Stimulated activated CD4-positive, alpha-beta T cell treated with anti-CD3 and anti-CD28 coated beads, TNF-alpha, amount 100 ng/mL, for 48 hours (primary cell): ENCODE results near the gene EFS.
"Not testable (repeated sequence)": the region's sequence is repeated elsewhere in the genome, so short reads cannot be mapped to it uniquely, and the experiment has no call there.

ENCODE experiments used
- DNase-seq, 3 donors: peaks; one replicate each; pipeline ENCODE4 v3.0.0-alpha.2; 2020; ENCODE audit warnings: low read depth in 3 of 3

EFS gene, protein sequence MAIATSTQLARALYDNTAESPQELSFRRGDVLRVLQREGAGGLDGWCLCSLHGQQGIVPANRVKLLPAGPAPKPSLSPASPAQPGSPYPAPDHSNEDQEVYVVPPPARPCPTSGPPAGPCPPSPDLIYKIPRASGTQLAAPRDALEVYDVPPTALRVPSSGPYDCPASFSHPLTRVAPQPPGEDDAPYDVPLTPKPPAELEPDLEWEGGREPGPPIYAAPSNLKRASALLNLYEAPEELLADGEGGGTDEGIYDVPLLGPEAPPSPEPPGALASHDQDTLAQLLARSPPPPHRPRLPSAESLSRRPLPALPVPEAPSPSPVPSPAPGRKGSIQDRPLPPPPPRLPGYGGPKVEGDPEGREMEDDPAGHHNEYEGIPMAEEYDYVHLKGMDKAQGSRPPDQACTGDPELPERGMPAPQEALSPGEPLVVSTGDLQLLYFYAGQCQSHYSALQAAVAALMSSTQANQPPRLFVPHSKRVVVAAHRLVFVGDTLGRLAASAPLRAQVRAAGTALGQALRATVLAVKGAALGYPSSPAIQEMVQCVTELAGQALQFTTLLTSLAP

DNA sequence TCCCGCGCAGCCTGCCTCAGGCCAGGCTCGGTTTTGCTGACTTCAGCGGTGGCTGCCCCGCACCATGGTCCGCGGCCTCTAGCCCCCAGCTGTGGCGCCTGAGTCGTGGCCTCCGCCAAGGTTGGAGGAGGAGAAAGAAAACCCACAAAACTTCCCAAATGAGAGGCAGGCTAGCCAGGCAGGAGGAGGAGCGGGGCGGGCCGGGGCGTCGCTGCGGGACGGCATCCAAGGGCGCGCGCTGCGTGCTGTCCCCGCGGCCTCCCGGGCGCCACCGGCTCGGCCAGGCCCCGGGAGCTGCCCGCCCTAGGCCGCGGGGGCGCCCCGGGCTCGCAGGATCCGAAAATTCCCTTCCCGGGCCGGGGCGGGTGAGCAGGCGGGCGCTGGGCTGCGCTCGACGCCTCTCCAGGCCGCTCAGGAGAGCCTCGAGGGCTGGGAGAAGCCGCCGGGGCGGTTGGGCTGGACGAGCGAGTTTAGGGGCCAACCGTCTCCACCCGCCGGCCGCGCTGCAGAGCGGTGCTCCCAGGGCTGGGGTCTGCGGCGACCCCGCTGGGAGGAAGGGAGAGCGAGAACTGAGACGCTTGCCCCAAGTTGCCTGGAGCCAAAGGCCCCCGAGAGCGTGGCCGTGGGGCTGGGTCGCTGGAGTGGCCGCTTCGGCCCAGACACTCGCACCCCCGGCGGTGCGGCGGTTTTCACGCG is at the start of gene EFS:
EFS (minus strand) TSS at position 137 of the 696 bp plus-strand sequence. CDS start 147 bp downstream, outside the sequence.
- DNase-seq, result no peak

DNA sequence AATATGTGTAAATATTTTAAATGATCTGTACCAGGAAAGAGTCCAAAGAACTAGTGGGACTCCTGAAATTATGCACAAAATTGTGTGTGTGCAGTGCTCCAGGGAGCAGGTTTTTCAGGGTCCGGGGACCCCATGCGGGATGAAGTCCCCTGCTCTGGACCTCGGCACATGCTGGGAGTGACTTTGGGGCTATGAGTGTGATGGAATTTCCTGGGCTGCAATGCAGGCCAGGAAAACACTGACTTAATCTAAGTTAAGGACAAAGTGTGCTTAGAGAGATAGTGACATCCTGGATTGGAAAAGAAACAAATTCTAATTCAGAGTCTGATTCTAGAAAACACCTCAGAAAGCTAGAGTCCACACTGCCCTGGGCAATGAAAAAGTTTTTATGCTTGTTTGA is 49.3 kb upstream of the EFS start:
- DNase-seq, result no peak

DNA sequence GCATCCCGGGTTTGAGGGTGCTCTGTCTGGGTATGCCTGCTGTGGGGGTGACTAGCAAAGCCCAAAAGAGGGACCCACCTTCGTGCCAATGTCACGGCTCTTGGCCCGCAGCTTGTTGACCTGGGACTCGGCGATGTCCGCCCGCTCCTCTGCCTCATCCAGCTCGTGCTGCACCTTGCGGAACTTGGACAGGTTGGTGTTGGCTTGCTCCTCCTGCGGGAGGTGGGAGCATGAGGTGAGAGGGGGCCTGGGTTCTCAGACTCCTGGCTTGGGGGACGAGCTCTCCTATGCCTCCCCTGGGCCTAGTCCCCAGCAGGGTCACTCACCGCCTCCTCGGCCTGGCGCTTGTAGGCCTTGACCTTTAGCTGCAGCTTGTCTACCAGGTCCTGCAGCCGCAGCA is 48.7 kb upstream of the EFS start:
- DNase-seq, result no peak

DNA sequence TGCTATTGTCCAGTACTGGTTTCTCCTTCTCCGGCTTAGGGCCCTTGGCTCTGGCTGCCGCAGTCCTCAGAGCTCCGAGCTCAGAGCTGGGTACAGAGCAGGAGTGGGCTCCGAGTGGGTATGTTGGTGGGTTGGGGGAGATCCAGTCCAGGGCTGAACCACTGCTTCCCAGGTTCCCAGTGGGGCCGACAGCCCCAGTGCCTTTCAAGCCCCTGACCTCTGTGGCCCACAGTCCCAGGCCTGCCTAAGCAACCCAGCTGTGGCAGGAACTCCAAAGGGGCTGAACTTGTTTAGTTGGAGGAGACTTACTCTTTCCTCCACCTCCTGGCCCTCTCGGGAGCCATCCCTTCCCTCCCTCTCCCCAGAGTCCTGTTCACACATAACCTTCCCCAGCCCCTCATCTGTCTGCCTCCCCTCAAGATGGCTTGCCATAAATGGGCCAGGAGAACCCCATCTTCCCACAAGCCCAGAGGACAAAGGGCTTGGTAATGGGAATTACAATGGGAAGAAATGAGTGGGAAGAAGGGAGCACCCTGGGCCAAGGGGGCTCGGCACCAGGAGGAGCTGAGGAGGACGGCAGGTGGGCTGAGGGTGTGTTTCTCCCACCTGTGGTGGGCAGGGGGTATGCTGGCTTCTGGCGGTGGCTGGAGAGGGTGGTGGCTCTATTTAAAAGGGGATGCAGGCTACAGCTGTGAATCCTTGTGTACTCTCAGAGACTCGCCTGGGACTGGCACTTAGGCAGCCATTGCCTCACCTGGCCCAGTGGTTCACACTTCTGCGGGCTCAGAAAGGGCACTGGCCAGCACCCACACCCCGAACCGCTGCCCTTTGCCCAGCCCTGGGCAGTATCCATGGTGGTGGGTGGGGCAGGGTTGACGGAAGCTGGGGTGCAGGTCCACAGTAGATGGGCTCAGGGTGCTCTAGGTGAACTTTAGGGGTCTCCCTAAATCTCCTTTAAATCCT is 46.9 kb upstream of the EFS start:
- DNase-seq, result no peak

DNA sequence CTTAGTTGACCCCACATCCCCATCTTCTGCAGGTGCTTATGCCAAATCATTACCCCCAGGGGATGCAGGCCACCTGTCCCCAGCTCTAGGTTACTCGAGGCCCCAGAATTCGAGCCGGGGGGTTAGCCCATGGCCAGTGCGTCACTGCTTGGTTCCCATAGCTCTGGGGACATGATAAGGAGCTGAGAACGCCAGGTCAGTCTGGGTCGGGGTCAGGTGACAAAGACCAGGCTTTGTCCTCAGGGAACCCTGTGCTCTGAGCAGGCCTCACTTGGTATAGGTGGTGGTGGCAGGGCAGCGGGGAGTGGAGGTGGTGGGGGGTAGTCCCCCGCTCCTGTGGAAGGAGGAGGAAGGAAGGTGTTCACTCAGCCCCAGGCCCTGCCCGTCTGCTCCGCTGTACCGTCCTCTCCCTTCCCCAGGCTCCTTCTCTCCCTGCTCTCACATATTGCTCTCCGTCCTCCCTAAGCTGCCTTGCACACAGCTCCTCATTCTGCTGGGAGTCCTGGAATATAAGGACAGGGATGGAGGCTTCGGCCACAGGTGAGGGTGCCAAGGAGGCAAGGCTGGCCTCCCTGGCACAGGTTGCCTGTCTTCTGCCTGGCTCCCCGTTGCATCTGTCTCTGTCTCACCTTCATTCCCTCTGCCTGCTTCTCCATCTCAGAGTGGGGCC is 45.1 kb upstream of the EFS start:
- DNase-seq, result no peak

DNA sequence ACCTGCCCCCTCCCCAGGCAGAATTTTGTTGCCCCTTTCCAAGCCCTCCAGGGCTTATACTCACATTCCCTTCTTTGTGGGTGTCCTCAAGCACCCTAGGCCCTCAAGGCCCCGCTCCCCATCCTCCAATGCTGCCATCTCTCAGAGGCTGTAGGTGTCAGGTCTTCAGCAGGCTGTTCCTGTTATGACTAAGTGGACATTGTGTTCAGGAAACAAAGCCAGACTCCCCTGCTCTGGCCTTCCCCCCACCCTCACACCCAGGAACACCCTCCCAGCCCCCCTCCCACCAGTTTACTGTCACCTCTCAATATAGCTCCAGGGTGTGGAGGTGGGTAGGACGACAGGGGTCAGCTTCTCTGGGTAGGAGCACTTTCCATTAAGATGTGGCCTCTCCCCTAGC is 44.5 kb upstream of the EFS start:
- DNase-seq, result no peak

DNA sequence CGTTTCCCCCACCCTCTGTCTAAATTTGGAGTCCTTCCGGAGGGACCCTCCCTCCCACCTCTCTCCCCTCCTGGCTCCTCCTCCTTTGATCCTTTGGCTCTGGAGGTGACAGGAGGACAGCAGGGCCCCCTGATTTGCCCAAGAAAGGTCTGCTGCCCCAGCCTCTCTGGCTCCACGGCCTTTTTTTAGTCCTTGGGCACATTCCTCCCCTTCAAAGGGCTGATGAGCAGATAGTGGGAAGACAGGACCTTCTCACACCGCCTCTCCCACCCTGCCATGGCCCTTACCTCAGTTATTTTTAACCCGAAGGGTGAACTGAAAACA is 43.3 kb upstream of the EFS start:
- no peak for DNase-seq

DNA sequence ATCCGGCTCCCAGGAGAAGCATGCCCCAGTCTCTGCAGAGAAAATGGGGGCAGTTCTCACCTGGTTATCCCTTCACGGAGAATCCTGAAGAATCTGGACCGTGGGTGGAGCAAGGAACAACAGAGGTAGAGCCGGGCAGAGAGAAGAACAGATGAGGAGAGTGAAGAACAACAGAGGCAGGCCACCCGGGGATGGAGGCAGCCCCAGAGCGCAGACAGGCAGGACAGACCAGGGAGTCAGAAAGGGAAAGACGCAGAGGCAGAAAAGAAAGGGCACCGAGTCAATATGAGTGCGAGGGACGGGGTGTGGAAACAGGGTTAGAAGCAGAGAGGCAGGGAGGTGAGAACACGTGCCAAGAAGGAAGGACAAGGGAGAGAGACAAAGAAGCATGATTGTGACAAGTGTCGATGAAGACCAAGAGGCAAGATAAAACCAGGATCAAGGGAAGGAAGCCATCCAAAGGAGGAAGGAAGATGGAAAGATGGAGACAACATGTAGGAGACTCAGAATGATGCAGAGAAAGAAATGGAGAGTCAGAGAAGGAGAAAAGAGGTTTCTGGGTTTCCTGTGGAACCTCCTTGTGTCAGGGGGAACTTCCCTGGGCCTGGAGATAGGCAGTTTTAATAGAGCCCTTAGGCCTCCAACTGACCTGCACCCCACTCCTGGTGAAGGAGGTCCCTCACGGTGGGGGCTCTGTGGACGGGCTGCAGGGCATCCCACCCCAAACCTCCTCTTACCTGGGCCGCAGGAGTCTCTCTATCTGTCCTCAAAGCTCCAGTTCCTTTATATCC is 42.7 kb upstream of the EFS start, which contains the start of gene MYH6:
MYH6 (minus strand) TSS at position 758 of the 791 bp plus-strand sequence. CDS start 1,050 bp downstream, outside the sequence.
- no peak for DNase-seq

DNA sequence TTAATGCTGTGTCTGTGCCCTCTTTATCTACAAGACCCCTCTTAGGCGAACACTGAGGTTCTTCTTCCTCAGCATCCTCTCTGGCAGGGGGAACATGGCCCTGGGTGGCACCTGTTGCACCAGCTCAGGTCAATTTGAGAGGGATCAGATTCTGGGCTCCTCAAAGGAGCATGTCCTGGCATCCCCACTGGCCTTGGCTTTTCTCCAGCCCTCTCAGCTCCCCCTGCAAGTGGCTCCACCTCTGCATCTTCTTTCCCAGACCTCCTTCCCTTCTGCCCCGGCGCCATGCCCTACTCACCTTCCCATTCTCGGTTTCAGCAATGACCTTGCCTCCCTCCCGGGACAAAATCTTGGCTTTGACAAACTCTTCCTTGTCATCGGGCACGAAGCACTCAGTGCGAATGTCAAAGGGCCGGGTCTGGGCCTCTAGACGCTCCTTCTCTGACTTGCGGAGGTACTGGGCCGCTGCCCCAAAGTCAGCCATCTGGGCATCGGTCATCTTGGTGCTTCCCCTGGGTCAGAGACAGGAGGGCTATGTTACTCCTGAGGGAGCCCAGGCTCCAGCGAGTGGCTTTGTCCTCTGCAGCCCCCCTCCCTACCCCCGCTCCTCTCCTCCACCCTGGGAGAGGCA is 41.9 kb upstream of the EFS start:
- no peak for DNase-seq

DNA sequence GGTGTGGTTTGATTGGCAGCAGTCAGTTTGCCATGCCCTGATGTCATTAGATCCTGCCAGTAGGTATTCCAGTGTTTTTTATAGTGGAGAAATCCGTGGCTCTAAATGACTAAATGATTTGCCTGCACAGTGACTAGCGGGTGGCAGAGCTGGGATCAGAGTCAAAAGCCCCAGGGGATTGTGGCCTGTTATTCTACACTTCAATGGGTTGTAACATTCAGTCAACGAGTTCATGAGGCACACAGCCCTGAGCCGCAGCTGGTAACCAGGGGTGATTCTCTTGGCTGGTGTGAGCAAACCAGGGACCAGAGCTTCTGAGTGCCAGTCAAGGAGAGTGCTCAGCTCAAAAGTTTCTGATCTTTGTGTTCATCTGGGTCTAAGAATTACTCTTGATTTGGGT is 41.3 kb upstream of the EFS start:
- DNase-seq, result no peak

DNA sequence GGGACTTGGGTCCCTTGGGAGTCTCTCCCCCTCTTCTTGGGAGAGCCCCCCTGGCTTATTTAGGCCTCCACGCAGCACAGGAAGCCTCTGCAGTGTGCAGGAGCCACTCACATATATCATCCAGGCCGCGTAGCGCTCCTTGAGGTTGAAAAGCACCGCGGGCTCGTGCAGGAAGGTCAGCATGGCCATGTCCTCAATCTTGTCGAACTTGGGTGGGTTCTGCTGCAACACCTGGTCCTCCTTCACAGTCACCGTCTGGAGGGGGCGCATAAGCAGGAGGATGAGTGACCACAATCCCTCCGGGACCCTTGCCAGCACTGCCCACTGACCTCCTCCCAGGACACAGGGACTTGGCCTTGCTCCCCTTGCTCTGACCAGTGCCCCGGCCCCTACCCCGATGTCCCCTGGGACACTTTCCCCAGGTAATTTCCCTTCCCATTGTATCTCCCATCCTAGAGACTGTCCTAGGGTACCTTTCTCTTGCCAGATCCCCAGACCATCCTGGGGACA is 40.6 kb upstream of the EFS start:
- no peak for DNase-seq

DNA sequence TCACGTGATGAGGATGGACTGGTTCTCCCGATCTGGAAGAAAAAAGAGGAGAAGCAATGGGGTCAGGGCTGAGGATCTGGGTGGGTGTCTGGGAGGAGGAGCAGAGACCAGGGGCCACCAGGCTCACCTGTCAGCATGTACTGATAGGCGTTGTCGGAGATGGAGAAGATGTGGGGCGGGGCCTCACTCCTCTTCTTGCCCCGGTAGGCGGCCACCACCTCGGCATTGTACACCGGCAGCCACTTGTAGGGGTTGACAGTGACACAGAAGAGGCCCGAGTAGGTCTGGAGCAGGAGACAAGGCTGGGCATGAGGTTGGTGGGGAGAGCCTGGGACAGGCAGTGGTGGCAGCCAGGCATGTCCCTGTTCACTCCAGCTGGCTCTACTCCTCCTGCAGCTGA is 40.1 kb upstream of the EFS start:
- no peak for DNase-seq

DNA sequence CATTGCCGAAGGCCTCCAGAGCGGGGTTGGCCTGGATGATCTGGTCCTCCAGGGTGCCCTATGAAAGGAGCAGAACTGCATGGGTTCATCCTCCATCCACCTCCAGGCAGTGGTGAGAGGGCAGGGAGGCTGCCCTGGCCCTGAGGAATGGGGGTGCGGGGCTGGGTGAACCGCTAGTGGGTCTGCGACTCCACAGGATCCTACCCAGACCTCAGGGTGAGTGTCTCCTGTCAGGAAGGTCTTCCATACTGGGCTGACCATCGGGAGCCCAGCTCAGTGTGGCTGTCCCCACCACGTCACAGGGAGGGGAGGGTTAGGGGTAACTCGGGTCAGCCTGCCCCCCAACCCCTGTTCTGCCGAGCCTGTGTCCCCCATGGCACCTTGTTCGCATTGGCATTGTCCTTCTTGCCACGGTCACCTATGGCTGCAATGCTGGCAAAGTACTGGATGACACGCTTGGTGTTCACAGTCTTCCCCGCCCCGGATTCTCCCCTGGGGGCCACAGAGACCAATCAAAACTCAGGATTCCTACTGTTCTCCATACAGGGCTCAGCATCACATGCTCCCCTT is 39.4 kb upstream of the EFS start:
- DNase-seq, result no peak

DNA sequence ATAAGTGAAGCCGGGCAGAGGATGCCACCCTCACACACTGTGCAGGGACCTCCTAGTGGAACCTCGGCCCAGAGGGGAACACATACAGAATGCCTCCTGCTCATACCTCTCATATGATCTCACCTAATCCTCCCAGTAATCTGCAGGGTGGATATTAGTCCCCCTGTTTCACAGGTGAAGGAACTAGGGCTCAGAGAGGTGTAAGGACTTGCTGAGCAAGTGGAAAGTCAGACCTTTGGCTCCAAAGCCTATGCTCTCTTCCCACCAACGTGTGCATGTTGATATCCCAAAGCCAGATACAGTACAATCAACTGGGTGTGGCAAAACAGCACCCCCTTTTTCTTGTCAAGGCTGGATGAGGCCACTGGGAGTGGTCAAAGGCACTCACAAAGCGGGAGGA is 38.9 kb upstream of the EFS start:
- DNase-seq, result no peak

DNA sequence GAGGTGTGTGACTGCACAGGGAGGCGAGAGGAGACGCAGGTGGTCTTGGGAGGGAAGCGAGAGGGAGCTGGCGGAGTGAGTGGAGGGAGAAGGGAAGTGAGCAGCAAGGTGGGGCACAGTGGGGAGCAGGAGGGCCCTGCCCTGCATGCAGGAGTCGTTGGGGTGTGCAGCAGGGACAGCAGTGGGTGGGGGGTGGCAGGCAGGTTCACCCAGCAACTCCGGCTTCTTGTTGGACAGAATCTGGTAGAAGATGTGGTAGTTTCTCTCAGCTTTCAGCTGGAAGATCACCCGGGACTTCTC is 38.1 kb upstream of the EFS start:
- DNase-seq, result no peak

DNA sequence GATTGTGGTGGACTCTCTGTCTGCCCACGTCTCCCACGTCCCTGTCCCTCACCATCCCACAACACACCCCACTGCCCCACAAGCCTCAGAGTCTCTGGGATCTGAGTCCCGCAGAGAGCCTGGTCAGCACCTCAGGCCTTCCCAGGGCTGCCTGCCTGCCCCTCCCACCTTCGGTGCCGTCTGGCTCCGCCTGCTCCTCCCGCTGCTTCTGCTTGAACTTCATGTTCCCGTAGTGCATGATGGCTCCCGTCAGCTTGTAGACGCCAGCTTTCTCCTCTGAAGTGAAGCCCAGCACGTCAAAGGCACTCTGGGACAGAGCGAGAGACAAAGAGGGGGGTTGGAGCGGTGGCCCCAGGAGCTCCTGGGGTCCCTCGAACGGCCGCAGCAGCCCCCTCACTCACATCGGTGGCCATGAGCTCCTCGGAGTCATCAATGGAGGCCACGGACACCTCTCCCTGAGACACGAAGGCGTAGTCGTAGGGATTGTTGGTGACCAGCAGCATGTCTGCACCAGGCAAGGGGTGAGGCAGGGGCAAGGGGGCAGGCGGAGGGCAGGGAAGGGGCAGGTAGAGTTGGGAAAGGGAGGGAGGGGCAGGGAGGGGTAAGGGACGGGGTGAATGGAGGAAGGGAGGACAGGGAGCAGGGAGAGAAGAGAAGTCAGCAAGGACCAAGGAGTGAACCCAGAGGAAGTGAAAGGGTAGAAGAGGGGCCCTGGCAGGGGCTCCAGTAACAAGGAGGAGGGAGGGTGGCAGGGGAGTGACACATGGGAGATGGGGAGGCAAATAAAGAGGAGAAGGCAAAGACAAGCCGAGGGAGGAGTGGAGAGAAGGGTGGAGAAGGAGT is 37.5 kb upstream of the EFS start:
- no peak for DNase-seq

DNA sequence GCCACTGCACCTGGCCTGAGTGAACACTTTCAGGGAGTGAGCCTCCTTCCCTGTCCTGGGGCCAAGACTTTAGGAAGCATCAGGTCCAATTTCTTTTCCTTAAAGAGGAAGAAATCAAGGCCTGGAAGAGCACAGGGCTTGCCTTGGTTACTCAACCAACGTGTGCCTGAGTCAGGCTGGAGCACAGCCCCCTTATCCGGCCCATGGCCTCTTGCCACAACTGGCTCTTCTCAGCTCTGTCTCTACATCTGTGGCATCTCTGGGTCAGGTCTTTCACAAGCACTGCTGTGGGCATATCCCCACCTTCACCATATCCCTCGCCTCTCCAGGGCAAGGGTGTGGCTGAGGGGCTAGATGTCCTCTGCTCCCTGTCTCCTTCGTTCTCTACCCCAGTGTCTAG is 36.3 kb upstream of the EFS start:
- no peak for DNase-seq

DNA sequence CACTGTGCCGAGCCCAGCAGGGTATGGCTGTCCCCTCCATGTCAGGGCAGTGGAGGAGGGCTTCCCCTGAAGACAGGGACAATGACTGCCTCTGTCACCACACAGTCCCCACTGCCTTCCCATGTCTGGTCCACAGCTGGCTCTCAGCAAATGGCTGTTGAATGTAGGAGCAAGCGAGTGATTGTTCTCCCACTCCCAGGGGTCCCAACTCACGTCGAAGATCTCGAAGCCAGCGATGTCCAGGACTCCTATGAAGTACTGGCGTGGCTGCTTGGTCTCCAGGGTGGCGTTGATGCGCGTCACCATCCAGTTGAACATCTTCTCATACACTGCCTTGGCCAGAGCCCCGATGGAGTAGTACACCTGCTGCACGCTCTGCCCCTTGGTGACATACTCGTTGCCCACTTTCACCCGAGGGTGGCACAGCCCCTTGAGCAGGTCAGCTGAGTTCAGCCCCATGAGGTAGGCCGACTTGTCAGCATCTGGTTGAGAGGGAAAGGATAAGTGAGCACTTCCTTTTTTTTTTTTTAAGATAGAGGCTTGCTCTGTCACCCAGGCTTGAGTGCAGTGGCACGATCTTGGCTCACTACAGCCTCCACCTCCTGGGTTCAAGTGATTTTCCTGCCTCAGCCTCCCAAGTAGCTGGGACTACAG is 35.7 kb upstream of the EFS start:
- DNase-seq, result not testable (repeated sequence)
